Measurements from ENCODE around the gene RFX2. TPM values are rescaled to one million over a fixed set of nuclear protein-coding genes. Genes with fewer than 3 reads are reported as not detected.
"Not testable (repeated sequence)": the region's sequence is repeated elsewhere in the genome, so short reads cannot be mapped to it uniquely, and the experiment has no call there.

The RFX2 gene
- total RNA-seq, 1 experiment from 2014 or later: 13.4 TPM

DNA sequence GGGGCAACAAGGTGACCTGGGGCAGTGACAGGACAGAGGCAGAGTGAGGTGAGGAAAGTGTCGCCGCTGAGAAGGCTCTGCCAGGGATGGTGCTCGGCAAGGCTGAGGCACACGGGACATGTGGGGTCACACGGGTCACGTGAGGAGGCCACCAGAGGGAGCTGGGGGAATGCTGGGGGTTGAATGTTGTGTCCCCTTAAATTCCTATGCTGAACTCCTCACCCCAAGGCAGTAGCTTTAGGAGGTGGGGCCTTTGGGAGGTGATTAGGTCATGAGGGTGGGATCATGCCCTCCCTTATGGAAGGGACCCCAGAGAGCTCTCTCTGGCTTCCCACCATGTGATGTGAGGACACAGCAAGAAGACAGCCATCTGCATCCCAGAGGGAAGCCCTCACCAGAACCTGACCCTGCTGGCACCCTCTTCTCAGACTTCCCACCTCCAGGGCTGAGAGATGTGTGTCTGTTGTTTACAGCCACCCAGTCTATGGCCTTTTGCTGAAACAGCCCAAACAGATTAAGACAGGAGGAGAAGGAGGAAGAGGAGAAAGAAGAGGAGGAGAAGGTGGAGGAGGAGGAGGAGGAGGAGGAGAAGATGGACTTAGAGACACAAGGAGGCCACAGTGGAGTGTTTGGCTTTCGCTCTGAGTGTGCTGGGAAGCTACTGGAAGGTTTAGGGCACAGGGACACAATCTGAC, 35.4 kb downstream of the RFX2 start:
- no peak for DNase-seq (ENCODE audit: low read depth)

DNA sequence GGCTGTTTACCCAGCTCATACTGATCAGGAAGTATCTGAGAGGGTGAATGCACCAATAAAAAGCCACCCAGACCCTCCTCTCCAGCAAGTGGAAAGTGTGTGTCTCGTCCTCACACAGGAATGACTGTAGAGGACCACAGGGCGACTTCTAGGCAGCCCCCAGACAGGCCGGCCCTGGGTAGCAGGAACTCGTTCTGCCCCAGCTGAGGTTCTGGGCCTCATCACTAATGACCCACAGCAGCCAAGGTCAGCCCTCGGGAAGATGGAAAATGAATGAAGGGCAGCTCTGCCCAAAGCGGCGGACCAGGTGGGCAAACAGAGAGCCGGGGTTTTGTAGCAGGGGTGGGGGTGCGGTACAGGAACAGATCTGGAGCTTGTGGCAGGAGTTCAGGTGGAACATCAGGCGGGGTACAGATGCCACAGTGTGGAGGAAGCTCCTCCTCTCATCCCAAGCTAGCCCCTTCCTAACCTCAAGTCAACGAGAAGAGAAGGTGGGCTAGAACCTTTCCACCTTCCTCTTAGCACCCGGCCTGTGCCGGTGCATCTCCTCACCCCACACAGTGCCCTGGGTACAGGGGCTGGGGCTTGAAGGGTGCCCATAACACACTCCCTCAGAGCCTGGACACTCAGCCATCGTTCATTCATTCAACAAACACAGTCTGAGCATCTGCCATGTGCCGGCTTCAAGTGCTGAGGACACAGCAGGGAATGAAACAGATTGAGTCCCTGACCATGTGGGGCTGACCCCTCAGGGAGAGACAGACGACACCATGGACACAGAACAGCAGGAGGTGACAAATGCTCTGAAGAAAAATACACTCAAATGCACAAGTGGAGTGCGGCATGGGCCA, 36.2 kb downstream of the RFX2 start:
- DNase-seq (ENCODE audit: low read depth): no peak

DNA sequence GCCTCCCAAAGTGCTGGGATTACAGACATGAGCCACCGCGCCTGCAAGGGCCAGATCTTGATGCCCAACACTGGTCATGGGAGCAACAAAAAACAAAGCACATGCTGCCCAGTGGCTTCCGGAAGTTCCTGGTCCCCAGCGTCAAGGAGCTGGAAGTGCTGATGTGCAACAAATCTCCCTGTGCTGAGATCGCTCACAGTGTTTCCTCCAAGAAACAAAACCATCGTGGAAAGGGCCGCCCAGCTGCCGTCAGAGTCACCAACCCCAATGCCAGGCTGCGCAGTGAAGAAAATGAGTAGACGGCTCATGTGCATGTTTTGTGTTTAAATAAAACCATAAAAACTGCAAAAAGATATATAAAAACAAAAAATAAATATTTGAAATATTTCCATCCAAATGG, 37.1 kb downstream of the RFX2 start:
- not testable (repeated sequence) for DNase-seq (ENCODE audit: low read depth)

DNA sequence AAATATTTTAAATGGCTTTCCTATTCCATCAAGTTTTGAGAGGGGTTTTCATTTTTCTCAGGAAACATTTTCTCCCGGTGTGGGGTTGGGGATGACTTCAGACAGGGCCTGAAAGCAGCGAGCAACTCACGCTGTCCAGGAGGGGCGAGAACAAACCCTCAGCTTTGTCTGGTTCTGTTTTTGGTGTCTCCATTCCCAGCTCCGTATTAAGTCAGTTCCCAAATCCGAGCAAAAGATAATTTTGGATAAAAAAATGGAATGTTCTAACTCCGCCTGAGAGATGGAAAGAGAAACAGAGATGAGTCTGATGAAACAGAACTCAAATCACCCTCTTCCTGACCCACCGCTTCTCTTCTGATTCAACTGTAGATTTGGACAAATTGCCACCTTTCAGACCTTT, 38.4 kb downstream of the RFX2 start:
- no peak for DNase-seq (ENCODE audit: low read depth)

DNA sequence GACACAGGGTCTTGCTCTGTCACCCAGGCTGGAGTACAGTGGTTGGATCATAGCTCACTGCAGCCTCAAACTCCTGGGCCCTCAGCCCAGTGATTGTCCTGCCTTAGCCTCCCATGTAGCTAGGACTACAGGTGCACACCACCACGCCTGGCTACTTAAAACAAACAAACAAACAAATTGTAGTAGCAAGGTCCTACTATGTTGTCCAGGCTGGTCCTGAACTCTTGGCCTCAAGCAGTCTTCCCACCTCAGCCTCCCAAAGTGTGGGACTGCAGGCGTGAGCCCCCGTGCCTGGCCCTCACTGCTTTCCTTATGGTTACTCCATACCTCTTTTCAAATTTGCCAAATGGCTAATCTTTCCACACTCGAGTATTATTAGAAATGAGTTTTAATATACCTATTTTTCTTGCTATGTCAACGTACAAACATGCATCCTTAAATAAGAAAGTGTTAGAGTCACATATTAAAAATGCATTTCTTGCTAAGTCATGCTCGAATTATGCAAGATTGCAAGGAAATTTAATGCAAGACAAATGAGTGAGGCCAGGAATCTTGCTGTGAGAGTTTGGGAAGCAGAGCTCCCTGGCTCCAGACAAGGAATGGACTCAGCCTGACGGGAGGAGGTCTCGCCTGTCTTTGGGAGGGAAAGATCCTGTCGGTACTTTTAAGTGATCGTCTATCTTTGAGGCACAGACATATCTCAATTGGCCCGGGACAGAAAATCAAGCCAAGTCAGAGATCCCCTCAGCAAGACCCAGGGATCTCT, 39.4 kb downstream of the RFX2 start:
- DNase-seq (ENCODE audit: low read depth): no peak

DNA sequence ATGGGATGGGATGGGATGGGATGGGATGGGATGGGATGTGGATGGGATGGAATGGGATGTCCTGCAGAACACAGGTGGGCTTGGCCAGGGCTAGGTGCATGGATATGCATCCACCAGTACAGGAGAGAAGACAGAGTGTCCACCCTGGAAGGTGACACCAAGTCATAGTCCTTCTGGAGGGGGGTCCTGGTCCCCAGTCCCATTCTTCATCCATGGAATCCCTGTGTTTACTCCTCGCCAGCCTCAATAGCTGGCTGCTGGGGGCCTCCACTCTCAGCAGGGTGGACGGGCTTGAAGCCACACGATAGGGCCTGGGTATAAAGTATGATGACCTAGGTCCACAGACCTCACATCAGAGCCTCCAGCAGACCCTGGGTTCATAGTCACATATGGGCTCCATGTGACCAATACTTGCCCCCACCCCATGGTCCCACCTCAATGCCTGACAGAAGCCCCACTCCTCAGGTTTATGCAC, 40.1 kb downstream of the RFX2 start:
- DNase-seq (ENCODE audit: low read depth): no peak

DNA sequence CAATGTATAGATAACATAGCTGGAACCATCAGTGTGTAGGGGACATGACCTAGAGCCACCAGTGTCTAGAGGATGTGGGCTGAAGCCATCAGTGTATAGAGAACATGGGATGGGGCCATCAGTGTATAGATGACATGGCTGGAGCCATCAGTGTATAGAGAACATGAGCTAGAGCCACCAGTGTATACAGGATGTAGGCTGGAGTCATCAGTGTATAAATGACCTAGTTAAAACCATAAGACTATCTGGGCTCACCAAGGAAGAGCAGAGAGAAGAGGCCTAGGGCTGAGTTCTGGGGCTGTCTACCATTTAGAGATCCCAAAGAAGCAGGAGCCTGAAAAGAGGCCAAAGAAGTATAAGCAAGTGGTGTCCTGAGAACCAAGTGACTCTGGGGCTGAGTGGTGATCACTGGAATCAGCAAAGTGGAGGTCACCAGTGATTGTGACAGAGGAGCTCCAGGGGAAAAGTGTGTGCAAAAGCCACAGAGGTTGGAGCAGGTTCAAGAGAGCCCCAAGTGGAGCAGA, 41.0 kb downstream of the RFX2 start:
- no peak for DNase-seq (ENCODE audit: low read depth)

DNA sequence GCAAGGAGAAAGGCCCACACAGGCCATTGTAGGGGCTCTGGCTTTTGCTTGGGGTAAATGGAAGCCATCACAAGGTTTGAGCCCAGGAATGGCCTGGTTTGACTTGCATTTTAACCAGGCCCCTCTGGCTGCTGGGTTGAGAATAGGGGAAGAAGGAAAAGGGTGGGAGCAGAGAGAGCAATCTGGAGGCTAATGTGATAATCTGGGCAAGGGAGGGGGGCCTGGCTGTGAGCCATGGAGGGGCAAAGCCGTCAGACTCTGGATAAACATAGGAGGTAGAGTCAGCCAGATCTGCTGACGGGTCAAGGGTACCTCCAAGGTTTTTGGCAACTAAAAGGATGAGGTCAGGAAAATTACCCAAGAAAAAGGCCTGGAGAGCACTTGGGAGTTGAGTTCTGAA, 41.6 kb downstream of the RFX2 start:
- no peak for DNase-seq (ENCODE audit: low read depth)

DNA sequence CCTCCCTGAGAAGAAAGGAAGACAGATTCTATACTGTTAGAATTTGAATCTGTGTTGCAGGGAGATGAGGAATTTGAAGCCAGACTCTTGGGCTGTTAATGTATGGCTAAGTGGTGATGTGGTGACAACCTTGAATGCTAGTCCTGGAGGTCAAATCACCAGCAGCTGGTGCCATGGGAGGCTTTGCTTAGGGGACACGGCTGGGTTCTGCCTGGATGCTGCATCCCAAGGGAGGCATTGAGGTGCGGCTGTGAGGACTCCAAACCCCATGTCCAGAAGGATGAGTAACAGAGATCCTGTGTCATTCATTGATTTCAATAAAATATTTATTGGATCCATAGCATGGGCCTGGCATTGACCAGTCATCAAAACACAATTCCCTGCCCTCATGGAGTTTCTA, 42.3 kb downstream of the RFX2 start:
- no peak for DNase-seq (ENCODE audit: low read depth)

DNA sequence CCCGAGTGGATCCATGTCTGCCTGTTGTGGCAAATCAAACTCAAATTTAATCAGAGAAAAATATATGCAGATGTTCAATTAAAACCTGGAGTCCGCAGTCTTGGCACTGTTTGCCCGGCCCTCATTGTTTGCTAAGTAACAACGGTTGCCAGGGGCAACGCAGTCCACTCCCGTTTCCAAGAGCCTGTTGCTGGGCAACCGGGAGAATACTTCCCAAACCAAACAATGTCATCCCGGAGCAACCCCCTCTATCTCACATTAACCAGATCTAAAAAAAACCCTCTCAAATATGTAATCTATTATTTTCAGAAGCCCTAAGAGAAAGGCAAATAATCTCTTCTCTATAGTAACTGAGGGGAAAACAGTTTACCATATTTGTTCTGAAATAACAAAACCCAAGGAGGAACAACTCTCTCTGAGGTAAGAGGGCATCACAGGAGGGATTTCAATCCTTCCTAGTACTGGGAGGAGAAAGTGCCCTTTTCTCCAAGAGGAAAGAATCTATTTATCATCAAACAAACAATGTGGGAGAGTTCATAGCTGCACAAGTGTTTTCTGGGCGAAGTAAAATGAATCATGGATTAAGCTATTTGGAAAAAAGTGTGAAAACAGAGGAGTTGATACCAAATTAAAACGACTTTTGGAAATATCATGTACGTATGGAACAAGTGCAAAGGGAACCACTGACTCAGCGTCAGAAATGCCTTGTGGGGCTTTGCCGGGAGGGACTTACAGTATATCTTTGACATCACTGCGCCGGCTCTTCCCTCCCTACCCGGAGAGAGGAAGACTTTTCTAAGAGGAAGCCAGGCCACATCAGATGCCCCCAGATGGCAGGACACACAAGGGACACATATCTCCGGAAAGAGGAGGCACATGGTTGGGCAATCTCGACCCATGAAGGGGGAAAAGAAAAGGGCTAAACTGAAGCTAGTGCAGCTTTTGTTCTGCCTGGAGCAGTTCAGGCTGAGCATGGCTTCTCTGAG, 43.3 kb downstream of the RFX2 start:
- peak; percentile 98 for DNase-seq (ENCODE audit: low read depth)

DNA sequence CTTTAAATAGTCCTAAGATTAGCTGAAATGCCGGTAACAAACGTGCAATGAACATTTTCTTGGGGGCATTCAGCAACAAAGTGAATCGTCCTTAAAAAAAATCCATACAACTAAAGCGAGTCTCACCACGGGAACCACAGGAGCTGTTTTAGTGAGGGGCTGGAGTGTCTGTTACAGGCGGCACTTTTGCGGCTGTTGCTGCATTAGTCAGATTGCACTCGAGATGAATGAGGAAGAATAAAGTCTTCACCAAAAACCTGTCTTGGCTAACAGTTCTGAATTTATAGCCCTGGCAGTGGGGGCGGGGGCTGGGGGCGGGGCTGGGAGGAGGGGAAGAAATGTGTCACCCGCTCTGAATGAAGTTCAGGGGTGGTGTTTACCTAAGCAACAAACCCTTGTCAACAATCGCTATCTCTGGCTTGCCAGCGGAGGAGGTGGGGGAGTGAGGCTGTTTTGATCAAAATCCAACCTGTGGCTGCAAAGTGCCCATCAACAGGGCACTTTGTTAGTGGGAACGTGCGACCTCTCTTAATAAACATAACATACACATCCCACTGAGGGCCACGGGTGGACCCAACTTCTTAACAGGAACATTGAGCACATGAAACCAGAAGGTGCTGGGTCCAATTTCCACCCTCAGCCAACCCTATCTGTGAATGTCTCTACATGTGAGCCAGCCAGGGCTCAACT, 44.5 kb downstream of the RFX2 start:
- DNase-seq (ENCODE audit: low read depth): peak; percentile 88

DNA sequence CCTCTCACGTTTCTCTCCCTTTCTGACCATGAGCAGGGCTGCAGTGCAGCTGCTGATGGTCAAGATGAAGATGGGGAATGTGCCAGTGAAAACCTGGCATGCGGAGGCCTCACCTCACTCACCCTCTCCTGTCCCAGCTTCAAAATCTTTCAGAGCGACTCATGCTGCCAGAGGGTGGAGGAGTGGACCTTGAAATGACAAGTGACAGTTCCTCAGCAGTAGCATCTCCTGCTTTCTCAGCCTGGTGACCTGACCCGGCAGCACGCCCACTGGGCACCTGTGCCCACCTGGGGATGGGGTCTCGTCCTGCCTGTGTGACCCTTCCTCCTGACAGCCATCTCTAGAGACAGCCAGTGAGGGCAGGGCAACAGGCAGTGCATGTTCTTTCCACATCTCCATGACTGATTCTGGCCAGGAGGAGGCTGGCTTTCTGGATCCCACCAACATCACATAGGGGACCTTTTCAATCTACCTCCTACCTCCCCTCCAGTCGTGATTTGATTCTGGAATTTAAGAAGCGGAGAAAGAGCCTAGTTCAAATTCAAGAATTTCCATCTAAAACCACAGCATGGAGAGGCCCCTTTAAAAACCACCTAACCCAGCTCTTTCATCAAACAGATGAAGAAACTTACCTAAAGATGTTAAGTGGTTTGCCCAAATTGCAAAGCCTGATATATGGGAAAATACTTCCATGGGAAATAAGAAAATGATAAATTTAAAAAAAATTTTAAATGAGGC, 45.8 kb downstream of the RFX2 start:
- peak; percentile 93 for DNase-seq (ENCODE audit: low read depth)

DNA sequence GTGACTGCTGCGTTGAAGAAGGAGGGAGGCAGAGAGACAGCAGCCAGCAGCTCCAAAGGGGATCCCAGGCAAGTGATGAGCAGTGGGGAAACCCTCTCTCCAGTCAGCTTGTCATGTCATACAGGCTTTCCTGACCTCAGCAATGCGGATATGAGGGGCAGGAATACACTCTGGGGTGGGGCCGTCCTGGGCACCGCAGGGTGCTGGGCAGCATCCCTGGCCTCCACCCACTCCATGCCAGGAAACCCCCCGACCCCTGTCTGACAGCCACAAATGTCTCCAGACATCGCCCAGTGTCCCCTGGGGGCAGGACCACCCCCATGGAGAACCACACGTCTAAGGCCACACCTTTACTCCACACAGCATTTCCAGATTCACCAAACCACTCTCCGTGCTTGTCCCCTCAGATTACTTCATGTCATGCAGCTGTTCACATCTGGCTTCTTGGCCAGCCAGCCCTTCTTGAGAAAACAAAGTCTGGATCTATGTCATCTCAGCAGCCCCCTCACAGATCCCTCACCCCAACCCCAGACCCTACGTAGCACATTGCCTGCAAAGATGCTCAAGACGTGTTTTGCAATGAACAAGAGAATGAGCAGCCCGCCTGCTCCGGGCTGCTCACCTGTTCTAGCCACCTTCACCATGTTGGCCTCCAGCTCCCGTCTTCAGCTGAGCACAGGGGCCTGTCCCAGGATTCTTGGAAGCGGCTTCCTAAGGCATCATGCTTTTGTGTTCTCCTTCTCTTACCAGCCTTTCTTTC, 46.5 kb downstream of the RFX2 start:
- no peak for DNase-seq (ENCODE audit: low read depth)

DNA sequence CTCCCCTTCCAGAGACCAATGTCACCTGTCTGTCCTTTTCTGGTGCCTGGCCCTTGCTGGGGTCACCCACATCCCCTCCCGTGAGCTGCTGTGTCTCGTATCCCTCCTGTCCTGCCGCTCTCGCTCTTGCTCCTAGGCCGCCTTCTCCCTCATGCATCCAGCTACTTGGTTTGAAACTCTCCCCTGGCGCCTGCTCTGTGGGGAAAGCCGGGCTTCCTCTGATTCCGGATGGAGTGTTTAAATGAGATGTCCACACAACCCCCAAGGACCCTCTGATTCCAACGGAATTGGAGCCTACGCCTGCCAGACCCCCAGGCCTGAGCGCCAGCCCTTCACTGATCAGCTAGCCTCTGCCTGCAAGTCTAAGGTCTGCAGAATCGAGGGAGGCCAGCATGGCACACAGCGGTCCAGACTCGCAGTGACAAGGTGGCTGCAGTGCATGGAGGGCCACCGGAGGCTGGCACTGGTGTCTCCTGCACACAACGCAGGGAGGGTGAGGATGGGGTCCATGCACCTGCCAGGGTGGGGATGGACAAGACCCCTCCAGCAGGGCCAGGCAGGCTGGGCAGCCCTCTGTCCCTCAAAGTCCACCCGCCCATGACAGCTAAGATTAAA, 47.2 kb downstream of the RFX2 start:
- no peak for DNase-seq (ENCODE audit: low read depth)

DNA sequence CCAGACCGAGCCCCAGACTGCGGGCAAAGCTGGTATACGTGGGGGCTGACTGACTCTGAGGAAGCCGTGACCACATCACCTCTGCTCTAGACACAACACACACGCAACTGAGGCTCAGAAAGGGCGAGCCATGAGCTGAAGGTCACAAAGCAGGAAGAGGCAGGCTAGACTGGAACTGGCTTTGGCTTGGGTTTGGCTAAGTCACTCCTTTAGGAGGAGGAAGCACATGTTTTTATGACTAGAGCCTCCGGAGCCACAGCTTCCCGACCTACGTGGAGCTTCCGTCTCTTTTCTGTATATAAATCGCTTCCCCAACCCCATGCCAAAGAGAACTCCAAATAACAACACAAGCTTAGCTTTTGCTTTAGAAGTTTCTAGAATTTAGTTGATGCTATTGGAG, 48.0 kb downstream of the RFX2 start:
- peak; percentile 37 for DNase-seq (ENCODE audit: low read depth)

DNA sequence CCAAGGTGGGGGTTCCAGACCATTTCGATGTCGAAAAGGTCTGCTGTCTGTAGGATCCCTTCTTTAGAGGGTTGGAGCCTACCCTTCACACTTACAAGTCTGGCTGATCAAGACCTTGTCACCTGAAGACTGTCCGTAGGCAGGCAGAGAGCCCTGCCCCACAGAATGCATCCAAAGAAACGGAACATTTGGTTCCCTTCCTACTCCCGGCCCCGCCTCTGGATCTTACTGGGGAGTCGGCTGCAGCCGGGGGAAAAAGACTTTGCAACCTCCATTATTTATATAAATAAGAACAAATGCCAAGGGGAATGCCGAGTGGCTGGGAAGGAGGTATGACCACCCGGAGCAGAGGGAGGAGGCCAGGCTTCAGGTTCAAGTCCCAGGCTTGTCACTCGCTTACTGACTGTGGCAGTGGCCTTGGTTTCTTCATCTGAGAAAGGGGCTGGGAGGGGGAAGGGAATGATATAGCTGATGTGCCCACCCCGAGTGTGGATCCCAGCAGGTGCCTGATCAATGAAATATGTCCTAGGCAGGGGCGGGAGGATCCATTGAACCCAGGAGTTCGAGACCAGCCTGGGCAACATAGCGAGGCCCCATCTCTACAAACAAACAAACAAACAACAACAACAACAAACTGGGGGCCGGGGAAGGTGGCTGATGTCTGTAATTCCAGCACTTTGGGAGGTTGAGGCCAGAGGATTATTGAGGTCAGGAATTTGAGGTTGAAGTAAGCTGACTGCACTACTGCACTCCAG, 48.7 kb downstream of the RFX2 start:
- DNase-seq (ENCODE audit: low read depth): no peak

DNA sequence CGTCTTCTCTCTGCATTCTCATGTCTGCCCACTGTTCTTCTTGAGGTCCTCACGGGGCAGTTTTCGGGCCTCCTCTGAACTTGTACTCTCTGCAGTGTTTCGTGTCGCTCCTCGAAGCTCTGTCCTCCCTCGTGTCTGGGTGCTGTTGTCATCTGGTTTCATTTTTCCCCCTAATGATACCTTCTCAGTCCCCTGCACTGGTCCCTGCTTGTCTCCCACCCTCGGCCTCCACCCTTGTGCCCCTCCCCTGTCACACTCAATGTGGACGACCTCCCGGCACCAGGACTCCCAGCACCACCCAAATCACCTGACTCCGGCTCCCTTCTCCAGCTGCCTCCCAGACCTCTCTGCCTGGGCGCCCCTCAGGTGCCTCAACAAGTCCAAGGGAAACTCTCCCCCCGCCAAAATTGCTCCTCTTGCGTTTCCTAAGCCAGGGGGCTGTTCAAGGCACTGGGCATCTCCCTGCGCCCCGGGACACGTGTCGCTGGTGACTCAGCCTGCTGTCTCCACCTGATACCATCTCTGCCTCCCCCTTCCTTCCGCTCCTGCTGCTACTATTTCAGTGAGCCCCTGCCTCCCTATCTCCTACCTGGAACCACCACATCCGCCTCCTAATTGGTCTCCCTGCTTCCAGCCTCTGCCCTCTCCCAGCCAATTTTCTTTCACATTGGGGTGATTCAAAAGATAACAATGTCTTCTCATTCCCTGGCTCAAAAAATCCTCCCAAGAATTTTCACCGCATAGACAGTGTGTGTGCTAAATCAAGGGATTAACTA, 49.5 kb downstream of the RFX2 start:
- DNase-seq (ENCODE audit: low read depth): peak; percentile 95
